Lung (tissue), 12 donors: ENCODE results near the gene INO80D. TPM values are rescaled to one million over a fixed set of nuclear protein-coding genes. Genes with fewer than 3 reads are reported as not detected.
"Not testable (repeated sequence)": the region's sequence is repeated elsewhere in the genome, so short reads cannot be mapped to it uniquely, and the experiment has no call there.

Source experiments
- ATAC-seq: fragments of 200-7000 bp; cut with Tn5 transposase; one replicate; pipeline ENCODE4 v1.9.1; 2020; ENCODE audit warnings: moderate number of reproducible peaks; ENCODE audit not compliant: insufficient read depth, low FRiP score
- DNase-seq, 3 donors: peaks; one replicate each; pipeline ENCODE4 v3.0.0-alpha.2; 2013 to 2017
- H3K27ac ChIP-seq, 2 donors: one replicate each; pipeline ENCODE4 v1.5.1; 2013; ENCODE audit warnings: mild to moderate bottlenecking in 2 of 2, moderate library complexity in 2 of 2, control low read depth in 1 of 2, inconsistent platforms in 1 of 2, low read depth in 1 of 2, low read length in 1 of 2
- H3K27me3 ChIP-seq, 3 donors: one replicate each; pipeline ENCODE4 v1.5.1; 2013; ENCODE audit warnings: low read length in 2 of 3; ENCODE audit not compliant: control insufficient read depth in 3 of 3, insufficient read depth in 3 of 3
- H3K36me3 ChIP-seq, 4 donors: one replicate each; pipeline ENCODE4 v1.5.1; 2013; ENCODE audit warnings: low read length in 4 of 4, mild to moderate bottlenecking in 1 of 4, moderate library complexity in 1 of 4; ENCODE audit not compliant: control insufficient read depth in 4 of 4, insufficient read depth in 4 of 4
- H3K4me1 ChIP-seq, 5 donors: one replicate each; pipeline ENCODE4 v1.5.1; 2013; ENCODE audit warnings: low read length in 5 of 5, mild to moderate bottlenecking in 2 of 5, moderate library complexity in 1 of 5; ENCODE audit not compliant: control insufficient read depth in 5 of 5, insufficient read depth in 5 of 5
- H3K4me3 ChIP-seq: one replicate; pipeline ENCODE4 v1.5.1; 2013; ENCODE audit warnings: mild to moderate bottlenecking, control low read depth, moderate library complexity
- H3K9ac ChIP-seq, 2 donors: one replicate each; pipeline ENCODE4 v1.5.1; 2013; ENCODE audit warnings: low read length in 2 of 2, control low read depth in 1 of 2; ENCODE audit not compliant: insufficient read depth in 1 of 2
- H3K9me3 ChIP-seq, 4 donors: one replicate each; pipeline ENCODE4 v1.5.1; 2013; ENCODE audit warnings: low read length in 3 of 4, mild to moderate bottlenecking in 1 of 4, moderate library complexity in 1 of 4; ENCODE audit not compliant: control insufficient read depth in 4 of 4, insufficient read depth in 3 of 4
- WGBS, 2 donors: extraction: QIAGEN DNeasy Blood & Tissue Kit; methylation state at CpG; one replicate each; pipeline ENCODE4 v1.1.7; 2013; 5-methylcytosine and 5-hydroxymethylcytosine counted together
- polyA plus RNA-seq, 2 donors: library from polyadenylated mRNA; stranded (reverse); fragments of 200-250 nt; gene quantifications; one replicate each; pipeline ENCODE4 v1.2.1, GENCODE V29; 2013
- total RNA-seq, 2 donors: library from RNA; depleted of rRNA in 1 of 2; stranded (reverse); fragments of >200 nt in 1 of 2; gene quantifications; one replicate each; pipeline ENCODE4 v1.2.1, GENCODE V29; 2014 to 2021
- TF ChIP-seq, protein P1 (sequence below): IDR thresholded peaks from 2 replicates; pipeline ENCODE4 v1.5.1; 2012; ENCODE audit warnings: mild to moderate bottlenecking; ENCODE audit errors: control extremely low read depth, extremely low read depth
- donor health status: control.
- donor health status: control.
- donor health status: Bipolar disorder and iron deficiency.
- donor health status: healthy.
- donor health status: DM: yes; HTN: yes; CAD: no.

Gene INO80D
- total and polyA plus RNA-seq, 4 donors, result 1.9 to 33.5 (median 13.7) TPM

DNA sequence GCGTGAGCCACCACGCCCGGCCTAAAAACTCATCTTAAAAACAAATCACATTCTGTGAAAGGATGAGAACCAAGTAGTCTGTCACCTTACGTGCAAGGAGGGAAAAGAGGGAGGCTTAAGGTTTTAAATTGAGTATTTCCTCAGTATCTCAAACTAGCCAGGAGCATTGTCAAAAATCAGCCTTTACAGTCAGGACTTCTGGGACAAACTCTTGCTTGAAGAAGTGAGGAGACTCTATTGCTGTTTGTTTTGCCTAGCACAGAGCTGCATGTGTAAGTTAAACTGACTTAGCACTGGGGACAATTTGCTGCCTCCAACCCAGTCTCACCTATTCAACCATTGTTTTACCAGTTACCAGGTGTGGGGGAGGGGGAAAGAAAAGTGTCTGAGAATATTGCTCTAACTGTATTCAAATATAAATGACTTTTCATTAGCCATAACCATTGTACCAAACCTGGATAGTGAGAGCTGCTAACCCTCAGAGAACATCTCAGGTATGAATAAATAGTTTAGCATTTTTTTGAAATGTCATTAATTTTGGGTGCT, 3.6 kb downstream of the INO80D start:
- 95 to 96% methylated on average over 4 of the region's 4 CpGs for WGBS, 2 donors
- Histone ChIP-seq H3K36me3 (no peaks in the 10 kb centered on the region), H3K9ac (no peak overlapping the region), H3K27ac (no peak overlapping the region), H3K4me3 (no peak overlapping the region), H3K27me3 (no peaks in the 10 kb centered on the region), H3K4me1 (peaks cover 0 to 24% (median 6%) of the 10 kb centered on the region in 5 donors), H3K9me3 (no peaks in the 10 kb centered on the region)
- DNase-seq, result no peak
- no peak for ATAC-seq
- TF ChIP-seq, protein P1, sequence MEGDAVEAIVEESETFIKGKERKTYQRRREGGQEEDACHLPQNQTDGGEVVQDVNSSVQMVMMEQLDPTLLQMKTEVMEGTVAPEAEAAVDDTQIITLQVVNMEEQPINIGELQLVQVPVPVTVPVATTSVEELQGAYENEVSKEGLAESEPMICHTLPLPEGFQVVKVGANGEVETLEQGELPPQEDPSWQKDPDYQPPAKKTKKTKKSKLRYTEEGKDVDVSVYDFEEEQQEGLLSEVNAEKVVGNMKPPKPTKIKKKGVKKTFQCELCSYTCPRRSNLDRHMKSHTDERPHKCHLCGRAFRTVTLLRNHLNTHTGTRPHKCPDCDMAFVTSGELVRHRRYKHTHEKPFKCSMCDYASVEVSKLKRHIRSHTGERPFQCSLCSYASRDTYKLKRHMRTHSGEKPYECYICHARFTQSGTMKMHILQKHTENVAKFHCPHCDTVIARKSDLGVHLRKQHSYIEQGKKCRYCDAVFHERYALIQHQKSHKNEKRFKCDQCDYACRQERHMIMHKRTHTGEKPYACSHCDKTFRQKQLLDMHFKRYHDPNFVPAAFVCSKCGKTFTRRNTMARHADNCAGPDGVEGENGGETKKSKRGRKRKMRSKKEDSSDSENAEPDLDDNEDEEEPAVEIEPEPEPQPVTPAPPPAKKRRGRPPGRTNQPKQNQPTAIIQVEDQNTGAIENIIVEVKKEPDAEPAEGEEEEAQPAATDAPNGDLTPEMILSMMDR, result no peak

DNA sequence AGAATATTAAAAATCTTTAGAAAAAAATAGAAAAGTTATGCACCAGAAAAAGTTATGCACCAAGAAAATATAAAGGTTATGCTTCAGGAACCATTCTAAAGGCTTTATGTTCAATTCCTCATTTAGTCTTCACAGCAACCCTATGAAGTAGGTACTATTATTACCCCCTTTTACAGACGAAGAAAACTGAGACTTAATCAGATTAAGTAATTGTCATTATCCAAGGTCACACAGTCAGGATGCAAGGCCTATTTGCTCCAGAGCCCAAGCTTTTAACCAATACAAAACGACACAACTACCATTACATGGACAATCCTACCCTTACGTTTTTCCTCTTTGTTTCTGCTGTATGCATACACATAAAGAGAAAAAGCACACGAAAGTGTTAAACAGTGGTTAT, 5.0 kb downstream of the INO80D start:
- H3K27me3 ChIP-seq, result no peaks in the 10 kb centered on the region
- peaks cover 0 to 20% (median 6%) of the 10 kb centered on the region in 5 donors for H3K4me1 ChIP-seq
- no peaks in the 10 kb centered on the region for H3K9me3 ChIP-seq
- TF ChIP-seq, protein P1, result no peak
- no peak for ATAC-seq
- H3K4me3 ChIP-seq, result no peak overlapping the region
- no peak overlapping the region for H3K27ac ChIP-seq
- no peak overlapping the region for H3K9ac ChIP-seq
- DNase-seq, result no peak
- 82 to 88% methylated on average over 4 of the region's 4 CpGs for WGBS, 2 donors
- no peaks in the 10 kb centered on the region for H3K36me3 ChIP-seq

DNA sequence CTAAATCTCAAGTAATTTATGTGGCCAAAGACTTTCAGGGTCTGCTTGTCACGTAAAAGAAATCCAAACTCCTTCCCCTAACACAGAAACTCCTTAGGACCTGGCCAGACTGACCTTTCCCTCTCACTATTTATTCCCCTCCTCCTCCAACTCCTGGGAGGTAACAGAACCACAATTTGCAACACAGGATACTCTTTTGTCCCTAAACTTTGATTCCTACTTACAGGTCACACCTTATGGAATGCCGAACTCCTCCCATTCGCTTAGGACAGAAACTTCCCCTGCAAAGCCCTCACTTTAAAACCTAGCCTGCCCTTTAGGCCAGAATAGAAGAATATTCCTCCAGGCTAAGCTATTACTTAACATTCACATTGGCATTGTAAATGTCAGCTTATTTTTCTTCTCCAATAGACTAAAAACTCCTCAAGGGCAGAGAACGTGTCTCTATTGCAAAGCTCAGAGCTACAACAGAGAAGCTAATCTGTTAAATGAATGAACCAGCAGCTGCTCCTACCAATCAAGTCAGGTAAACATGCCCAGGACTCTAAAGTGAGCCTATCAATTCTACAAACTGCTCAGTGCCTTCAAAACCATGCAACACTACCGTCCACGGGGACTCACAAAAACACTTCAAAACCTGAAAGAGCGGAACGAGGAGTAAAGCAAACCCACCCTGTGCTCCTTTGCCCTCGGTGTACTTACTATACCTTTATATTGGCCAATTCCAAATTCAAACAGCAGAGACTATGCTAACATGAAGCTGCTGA, 6.1 kb downstream of the INO80D start:
- no peak overlapping the region for H3K4me3 ChIP-seq
- 82 to 86% methylated on average over 9 of the region's 9 CpGs for WGBS, 2 donors
- no peak overlapping the region for H3K9ac ChIP-seq
- ATAC-seq (no peak), DNase-seq (no peak)
- no peaks in the 10 kb centered on the region for H3K9me3 ChIP-seq
- H3K36me3 ChIP-seq, result no peaks in the 10 kb centered on the region
- H3K27ac ChIP-seq, result no peak overlapping the region
- no peaks in the 10 kb centered on the region for H3K27me3 ChIP-seq
- TF ChIP-seq, protein P1, result no peak
- peaks cover 0 to 20% (median 6%) of the 10 kb centered on the region in 5 donors for H3K4me1 ChIP-seq

DNA sequence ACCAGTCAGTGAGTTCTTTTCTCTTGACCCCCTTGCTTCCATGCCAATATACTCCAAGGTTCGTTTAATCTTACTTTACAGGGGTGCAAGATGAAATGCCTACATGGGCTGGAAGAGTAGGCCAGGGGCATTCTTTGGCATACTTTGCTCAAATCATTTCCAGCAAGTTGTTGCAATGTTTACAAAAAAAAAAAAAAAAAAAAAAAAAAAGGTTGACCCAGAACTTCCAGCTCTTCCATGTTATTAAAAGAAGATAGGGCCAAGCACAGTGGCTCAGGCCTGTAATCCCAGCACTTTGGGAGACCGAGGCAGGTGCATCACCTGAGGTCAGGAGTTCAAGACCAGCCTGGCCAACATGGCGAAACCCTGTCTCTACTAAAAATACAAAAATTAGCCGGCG, 8.1 kb downstream of the INO80D start:
- DNase-seq, result peak in 2 of 3 donors; percentile 29 to 31
- not testable (repeated sequence) for ATAC-seq
- WGBS, 2 donors, result 81 to 86% methylated on average over 5 of the region's 5 CpGs

More for the DNA sequence above, 8.1 kb downstream of the INO80D start:
- not testable (repeated sequence) for H3K4me3 ChIP-seq, H3K27ac ChIP-seq, H3K9ac ChIP-seq, H3K4me1 ChIP-seq, H3K36me3 ChIP-seq, H3K27me3 ChIP-seq, H3K9me3 ChIP-seq
